ENCODE measurements around the gene LRRFIP2.

LRRFIP2 gene

DNA sequence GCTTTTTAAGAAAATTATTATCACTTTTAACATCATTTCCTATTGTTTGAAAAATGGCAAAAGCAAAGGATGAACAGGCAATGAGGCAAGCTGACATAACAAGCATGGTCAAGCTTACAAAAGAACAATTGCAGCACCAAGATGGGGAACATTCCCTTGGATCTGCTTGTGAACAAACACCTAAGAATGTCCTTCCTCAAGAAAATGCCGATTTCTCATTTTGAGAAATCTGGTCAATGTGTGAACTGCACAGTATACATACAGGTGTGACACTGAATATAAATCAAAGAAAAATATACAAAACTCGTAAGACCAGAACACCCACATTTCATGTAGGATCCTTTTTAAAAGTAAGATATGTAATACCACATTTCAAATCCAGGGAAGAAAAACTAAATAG lies 58.9 kb downstream of the LRRFIP2 start:
- no peak for DNase-seq (ENCODE audit: low read depth in 2 of 2)

DNA sequence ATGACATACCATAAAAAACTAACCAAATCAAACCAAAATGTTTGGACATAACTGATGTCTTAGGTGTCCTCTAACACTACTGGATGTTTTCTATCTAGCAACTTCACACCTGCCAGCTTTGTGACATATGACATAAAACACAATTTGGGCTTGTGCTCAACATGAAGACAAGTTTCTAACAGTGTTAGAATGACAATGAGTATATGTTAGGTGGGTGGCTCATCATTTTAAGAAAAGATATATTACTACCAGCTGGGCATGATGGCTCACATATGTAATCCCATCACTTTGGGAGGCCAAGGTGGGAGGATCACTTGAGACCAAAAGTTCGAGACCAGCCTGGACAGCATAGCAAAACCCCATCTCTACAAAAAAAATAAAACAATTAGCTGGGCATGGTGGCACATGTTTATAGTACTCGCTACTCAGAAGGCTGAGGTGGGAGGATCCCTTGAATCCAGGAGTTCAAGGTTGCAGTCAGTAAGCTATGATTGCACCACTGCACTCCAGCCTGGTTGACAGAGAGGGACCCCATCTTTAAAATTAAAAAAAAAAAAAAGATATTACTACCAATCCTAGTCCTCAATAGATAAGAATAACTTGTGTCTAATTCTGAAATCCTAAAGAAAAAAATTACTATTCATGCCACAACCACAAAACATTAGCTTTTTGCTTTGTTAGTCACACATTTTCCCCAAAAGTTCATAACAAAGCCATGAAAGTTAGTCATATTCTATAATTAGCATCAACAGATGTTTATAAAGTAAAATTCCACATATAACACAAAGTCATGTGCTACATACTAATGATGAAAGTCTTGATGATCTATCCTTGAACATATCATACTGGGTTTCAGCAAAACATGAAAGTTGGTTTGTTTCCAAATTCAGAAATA lies 59.9 kb downstream of the LRRFIP2 start:
- DNase-seq (ENCODE audit: low read depth in 2 of 2): no peak

DNA sequence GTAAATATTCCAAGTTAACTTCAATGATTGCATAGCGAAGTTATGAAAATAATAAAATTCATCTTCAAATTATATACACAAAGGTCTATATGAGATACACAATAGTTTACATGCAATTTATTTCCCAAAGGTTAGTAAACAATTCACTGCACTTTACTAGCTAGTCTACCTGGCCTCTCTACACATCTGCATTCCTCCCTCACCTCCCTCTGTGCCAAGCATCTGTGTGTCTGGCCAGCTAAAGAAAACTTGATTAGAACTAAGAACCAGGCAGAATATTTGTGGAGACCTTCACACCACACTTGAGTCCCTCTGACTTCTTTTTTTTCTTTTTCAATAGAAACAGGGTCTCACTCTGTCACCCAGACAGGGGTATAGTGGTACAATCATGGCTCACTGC lies 61.4 kb downstream of the LRRFIP2 start:
- DNase-seq (ENCODE audit: low read depth in 2 of 2): no peak

DNA sequence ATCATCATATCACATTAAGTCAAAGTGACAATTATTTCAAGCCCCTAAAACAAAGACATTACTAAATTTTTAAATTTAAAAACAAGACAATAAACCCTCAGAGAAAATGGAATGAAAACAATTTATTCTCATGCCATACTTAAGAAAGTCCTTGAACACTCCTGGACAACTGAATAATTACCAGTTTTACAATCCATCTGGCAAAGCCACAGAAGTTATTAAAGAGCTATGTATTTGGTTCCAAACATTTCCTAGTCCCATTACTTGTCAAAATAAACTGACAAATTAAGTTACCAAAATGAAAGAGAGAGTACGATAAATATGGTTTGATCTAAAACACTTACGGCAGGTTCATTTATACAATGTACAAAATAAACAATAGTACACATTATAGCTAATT lies 63.2 kb downstream of the LRRFIP2 start:
- DNase-seq (ENCODE audit: low read depth in 2 of 2): no peak

DNA sequence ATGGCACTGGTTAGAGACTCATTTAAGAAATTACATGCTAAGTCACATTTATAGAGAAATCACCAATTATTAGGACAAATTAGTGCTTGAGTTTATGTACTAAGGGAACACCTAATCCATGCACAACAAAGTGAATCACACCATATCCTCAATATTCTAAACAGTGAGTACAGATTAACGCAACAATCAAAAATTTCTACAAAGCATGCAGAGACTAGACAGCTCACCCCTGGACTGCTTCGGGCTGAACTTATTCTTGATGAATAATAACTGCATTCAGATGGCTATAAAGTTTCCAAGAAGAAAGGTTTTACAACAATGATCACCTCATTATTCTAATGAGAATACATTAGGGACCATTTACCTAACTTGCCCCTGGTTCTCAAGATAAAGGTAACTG lies 66.5 kb downstream of the LRRFIP2 start:
- no peak for DNase-seq (ENCODE audit: low read depth in 2 of 2)

DNA sequence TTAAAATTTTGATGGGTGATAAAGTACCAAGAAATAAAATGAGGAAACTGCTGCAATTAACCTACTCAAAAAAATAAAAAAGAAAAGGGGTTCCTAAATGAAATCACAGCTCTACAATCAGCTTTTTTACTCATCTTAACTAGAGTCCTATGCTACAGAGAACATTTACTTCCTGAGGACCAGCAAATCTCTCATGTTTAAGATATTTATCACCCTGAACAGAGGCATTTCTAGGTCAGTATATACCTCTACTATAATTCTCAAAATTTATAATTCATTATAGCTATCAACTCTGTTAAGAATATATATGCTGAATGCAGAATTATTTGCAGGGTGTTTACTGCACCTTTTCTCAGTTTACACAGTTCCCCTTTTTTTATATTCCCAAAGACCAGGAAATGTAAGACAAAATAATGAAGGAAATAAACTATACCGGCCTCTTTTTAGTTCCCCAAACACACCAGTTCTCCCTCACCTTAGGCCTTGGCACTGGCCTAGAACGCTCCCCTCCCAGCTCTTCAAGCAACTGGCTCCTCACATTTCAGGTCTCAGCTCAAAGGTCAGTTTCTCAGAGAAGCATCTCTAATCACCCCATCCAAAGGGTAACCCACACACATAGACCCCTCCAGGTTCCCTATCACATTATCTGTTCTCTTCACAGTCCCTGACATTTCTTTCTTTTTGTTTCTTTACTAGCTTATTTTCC lies 71.1 kb downstream of the LRRFIP2 start:
- DNase-seq (ENCODE audit: low read depth in 2 of 2): no peak

DNA sequence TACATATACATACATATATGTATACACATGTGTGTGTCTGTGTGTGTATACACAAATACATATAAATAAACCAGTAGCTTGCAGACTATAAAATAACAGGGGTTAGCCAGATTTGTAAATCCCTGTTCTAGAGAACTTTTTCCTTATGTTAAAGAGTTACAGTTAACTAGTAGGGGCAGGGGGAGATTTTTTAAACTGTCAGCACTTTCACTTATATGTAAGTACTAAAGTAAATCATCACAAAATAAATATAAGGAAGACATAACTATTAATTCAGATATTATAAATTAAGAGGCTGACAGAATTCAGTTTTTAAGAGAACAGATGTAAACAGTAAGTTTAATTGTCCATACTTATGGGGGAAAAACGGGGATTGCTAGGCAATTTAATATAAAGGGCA lies 74.0 kb downstream of the LRRFIP2 start:
- DNase-seq (ENCODE audit: low read depth in 2 of 2): no peak

DNA sequence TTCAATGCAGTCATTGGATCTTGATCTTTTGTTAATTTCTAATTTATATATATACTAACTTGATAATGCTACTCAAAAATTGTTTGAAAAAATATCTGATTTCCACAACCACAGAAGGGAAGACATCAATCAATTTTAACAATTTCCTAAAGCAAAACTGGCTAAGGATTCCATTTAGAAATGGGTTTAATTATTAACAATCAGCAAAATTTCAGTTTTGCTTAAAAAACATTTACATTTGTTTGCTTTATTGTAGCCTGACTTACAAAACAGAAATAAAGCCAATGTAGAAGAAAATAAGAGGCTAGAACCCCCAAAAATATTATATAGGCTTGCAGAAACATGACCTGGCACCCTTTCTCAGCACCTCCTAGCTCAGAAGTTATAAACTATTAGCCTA lies 74.9 kb downstream of the LRRFIP2 start:
- no peak for DNase-seq (ENCODE audit: low read depth in 2 of 2)

DNA sequence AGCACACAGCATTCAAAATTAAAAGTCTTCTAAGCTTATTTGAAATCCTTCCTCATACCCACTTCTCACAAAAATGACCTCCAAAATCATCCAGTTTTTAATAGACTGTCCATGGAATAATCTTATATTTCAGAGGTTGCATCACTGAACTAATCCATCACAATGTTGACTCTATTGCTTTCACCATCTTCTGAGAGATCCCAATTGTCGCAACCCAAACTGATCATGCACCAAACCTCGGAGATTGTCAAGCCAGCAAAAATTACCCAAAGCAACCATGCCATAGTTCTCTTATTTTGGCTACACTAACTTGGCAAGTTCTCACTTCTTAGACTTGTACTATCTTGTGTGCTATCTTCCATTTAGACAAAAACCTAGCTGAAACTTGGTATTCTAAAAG lies 75.5 kb downstream of the LRRFIP2 start:
- no peak for DNase-seq (ENCODE audit: low read depth in 2 of 2)

DNA sequence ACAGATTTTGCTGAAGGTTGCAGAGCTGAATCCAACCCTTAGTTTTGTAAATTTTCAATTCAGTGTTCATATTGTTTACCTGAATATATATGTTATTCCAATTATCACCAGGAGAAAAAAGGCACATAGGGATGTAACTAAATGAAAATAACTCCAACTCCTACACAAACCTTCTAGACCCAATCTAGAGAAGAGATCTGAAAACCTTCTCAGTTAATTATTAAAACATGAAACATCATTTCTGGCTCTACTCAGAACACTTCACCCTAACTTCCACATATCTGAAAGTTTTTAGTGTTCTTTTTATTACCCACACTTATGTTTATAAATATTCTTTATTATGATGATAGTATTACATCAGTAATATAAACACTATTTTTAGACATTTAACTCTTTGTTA lies 76.6 kb downstream of the LRRFIP2 start:
- DNase-seq (ENCODE audit: low read depth in 2 of 2): no peak

DNA sequence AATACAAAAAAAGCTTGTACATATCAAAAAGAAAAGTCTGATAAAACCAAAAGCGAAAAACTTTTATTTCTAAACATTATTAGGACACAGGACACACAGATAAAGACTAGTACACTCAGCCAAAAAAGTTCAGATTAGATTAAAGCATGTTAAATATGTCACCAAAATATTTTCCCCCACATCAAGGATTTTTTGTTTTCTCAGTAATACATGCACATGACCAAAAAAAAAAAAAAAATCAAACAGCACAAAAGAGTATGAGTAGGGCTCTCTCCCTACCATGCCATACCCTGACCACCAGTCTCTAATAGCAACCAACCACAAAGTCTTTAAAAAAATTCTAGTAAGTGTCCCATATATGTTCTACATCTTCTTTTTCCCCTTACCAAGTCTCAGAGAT lies 77.4 kb downstream of the LRRFIP2 start:
- no peak for DNase-seq (ENCODE audit: low read depth in 2 of 2)

DNA sequence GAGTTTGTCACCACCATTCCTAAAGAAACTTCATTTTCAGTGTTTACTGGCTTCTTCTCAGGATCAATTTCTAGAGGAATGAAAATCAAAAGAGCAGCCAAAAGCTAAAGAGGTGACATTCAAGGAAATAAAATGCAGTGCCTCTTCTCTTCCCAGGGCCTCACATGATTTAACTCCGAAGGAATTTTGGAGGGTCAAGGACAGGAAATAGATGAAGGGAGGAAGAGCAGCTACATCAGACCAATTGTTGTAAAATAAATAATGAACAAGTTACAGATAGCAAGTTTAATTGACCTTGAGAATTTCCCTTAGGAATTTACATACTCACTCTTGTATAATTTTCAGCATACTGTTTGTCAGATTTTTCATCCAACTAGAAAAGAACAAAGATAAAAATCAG lies 78.1 kb downstream of the LRRFIP2 start:
- DNase-seq (ENCODE audit: low read depth in 2 of 2): no peak

DNA sequence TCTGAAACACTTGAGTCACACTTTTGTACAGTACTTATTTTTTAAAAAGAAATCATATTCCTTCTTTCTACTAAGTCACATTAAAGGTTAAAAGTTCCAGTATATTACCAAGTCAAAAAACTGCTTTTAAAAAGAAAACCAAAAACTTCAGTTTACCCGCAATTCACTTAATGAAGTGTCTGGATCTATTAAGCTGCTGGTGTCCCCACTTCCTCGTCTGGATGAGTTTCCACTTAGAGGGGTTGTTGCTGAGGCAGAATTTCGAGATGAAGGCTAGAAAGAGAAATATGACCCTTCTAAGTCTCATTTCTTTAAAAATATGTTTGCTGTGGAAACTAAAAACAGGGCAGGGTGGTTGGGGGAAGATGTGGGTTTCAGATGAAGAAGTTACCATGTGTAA lies 79.7 kb downstream of the LRRFIP2 start:
- DNase-seq (ENCODE audit: low read depth in 2 of 2): no peak

DNA sequence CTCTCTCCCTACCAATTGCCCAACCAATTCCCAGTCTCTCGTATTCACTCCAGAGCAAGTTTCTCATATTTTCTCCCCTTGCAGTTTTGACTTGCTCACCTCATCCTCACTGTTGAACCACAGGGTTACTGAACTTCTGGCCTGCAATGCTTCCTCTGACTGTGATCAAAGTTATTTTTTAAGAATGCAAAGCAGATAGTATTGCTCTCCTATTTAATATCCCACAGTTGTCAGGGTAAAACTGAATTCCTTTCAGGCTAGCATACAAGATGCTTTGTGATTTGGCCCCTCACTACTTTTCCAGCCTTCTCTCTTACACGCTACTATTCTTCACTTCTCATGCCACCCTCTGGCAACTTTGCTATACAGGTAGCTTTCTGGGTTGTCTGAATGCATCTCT lies 80.9 kb downstream of the LRRFIP2 start:
- DNase-seq (ENCODE audit: low read depth in 2 of 2): no peak

DNA sequence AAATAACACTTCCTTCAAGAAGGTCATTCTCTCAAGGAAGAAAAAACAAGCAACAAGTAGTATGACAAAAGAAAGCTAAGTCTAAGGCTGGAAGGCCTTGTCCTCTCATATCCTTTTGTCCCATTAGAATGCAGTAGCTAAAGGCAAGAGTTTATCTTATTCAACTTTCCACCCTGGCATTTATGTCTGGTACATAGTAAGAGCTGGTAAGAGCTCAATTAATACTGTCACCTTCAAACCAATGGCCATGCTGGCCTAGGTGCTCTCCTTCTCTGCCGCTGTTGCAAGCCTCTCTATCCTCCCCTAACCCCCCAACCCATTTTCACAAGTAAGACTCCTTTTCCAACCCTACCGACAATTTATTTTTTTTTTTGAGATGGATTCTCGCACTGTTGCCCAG lies 81.9 kb downstream of the LRRFIP2 start:
- no peak for DNase-seq (ENCODE audit: low read depth in 2 of 2)

DNA sequence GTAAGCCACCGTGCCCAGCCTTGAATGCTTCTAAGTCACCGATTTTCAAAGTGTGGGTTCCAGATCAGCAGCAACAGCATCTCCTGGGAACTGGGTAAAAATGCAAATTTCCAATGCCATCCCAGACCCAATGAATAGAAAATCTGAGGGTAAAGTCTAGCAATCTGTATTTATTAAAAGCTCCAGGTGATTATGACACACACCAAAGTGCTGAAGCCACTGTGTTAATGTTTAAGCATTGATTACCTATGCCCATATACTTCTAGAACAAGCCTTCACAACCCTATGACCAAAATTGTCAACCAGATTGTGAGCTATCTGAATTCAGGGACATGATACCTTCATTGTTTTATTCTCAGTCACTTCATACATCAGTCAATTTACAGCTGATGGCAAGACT lies 86.5 kb downstream of the LRRFIP2 start:
- DNase-seq (ENCODE audit: low read depth in 2 of 2): no peak

DNA sequence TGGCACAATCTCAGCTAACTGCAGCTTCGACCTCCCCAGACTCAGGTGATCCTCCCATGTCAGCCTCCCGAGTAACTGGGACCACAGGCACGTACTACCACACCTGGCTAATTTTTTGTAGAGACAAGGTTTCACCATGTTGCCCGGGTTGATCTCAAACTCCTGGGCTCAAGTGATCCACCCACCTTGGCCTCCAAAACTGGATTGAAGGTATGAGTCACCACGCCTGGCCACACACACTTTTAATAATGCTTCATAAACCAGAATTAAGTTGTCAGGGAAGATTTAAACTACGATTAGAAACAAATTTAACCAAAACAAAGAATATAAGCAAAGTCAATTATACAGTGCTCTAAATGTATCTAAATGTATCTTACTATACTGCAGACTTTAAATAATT lies 87.5 kb downstream of the LRRFIP2 start:
- no peak for DNase-seq (ENCODE audit: low read depth in 2 of 2)

DNA sequence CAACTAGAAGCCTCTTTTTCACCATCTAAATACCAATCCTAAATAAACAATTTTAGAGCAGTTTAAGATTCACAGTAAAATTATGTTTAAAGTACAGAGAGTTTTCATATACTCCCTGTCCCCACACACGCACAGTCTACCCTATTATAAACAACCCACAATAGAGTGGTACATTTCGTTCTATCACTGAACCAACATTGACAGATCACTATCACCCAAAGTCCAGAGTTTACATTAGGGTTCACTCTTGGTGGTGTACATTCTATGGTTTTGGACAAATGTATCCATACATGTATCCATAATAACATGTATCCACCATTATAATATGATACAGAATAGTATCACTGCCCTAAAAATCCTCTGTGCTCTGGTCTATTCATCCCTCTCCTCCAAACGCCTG lies 92.1 kb downstream of the LRRFIP2 start:
- DNase-seq (ENCODE audit: low read depth in 2 of 2): no peak

DNA sequence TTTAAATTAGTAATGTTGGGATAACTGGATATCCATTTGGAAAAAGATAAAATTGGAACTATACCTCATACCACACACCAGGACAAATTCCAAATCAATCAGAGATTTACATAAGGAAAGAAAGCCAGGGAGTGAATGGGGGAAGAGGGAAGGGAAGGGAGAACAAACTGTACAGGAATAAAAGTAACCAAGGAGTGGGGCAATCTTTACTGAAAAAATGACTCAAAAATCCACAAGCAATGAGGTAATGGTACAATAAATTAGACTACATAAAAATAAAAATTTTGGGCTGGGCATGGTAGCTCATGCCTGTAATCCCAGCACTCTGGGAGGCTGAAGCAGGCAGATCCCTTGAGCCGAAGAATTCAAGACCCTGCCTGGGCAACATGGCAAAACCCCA lies 98.4 kb downstream of the LRRFIP2 start:
- no peak for DNase-seq (ENCODE audit: low read depth in 2 of 2)

DNA sequence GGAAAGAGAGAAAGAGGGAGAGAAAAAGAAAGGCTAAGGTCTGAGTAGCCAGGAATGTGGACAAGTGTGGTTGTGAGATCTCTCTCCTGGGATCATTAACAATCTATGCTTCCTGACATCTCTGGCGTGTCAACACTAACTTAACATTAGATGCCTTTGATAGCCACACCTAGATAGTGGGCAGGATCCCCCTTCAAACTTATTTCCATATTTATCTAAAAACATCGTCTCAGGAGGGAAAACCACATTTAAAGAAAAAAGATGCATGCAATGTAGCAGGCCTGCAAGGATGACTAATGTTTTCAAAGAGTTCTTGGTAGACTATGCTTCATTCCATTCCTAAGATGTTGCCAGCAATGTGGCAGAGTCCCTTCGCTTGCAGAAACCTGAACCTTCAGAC lies 100.2 kb downstream of the LRRFIP2 start:
- DNase-seq (ENCODE audit: low read depth in 2 of 2): no peak

DNA sequence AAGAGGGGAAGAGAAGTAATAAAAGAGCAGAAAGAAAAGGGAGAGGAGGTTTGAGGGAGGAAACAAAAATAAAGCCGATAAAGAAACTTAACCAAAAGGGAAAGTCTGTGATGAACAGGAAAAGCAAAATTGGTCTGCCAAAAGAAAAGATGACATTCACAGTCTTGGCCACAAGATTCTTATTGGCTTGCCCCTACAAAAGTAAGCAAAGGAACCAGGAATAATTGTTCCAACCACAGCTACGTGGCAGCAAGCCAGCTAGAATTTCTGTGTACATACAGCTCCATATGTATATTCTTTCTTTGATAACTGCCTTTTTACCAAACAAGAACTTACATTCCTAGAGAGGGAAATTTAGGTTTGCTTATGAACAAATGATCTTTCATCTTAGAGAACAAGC lies 101.5 kb downstream of the LRRFIP2 start:
- no peak for DNase-seq (ENCODE audit: low read depth in 2 of 2)

DNA sequence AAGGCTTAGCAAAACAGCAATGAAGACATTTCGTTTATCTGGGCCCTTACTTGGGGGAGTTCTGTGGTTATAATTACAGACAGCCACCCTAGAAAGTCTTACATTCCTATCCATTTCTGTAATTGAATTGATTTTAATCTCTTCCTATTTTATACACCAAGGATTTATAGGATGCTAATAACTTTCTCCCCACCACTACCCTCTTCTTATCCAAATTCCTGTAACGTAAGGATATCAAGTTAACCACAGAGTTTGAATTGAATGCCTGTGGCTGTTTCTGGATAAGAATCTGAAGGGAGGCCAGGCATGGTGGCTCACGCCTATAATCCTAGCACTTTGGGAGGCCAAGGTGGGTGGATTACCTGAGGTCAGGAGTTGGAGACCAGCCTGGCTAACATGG lies 102.5 kb downstream of the LRRFIP2 start:
- no peak for DNase-seq (ENCODE audit: low read depth in 2 of 2)

DNA sequence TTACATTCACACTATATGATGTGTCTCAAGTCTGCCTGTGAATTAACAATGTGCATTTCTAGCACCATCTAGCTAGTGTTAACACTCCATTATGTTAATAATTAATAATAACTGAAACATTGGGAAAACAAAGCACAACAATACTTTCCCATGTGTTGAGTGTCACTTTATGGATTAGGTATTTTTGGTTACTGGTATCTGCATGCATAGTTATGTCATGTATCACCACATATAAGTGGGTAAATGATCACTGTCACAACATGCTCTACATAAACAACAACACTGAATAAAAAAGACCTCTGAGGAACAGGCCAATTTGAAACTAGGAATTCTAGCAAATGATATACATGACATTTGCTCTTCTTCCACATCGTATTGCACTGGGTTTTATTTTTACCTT lies 106.4 kb downstream of the LRRFIP2 start:
- DNase-seq (ENCODE audit: low read depth in 2 of 2): no peak

Data from stimulated activated CD8-positive, alpha-beta memory T cell treated with anti-CD3 and anti-CD28 coated beads, Interleukin-15, amount 100 ng/mL, for 4 hours (primary cell).